HG03432 (cell line): ENCODE data around the gene GMDS.

Experiments used
- ATAC-seq: cut with Tn5 transposase; IDR thresholded peaks from one replicate; pipeline ENCODE4 v1.9.1; 2021; ENCODE audit warnings: mild to moderate bottlenecking, moderate library complexity; ENCODE audit not compliant: unreplicated experiment

The GMDS gene

GRCh38 chr6:1871724-1872315 is 373.6 kb downstream of the GMDS start:
- no peak for ATAC-seq

GRCh38 chr6:1870932-1871331 is 374.5 kb downstream of the GMDS start:
- ATAC-seq, result no peak

- ATAC-seq, result no peak
Observed at GRCh38 chr6:1870251-1870650, 375.2 kb downstream of the GMDS start.

GRCh38 chr6:1869769-1870168 is 375.6 kb downstream of the GMDS start:
- ATAC-seq, result no peak

- no peak for ATAC-seq
Observed at GRCh38 chr6:1869308-1869707, 376.1 kb downstream of the GMDS start.

- peak; percentile 79 for ATAC-seq
Observed at GRCh38 chr6:1868561-1869261, 376.7 kb downstream of the GMDS start.

GRCh38 chr6:1867197-1867596 is 378.2 kb downstream of the GMDS start:
- no peak for ATAC-seq

GRCh38 chr6:1865585-1865984 is 379.8 kb downstream of the GMDS start:
- ATAC-seq, result no peak

GRCh38 chr6:1864496-1864895 is 380.9 kb downstream of the GMDS start:
- no peak for ATAC-seq

GRCh38 chr6:1862411-1862810 is 383.0 kb downstream of the GMDS start:
- no peak for ATAC-seq

- no peak for ATAC-seq
Observed at GRCh38 chr6:1860756-1861348, 384.6 kb downstream of the GMDS start.

GRCh38 chr6:1858859-1859258 is 386.5 kb downstream of the GMDS start:
- ATAC-seq, result no peak

GRCh38 chr6:1858196-1858595 is 387.2 kb downstream of the GMDS start:
- no peak for ATAC-seq

GRCh38 chr6:1856381-1856780 is 389.0 kb downstream of the GMDS start:
- peak; percentile 78 for ATAC-seq

- no peak for ATAC-seq
Observed at GRCh38 chr6:1855890-1856289, 389.5 kb downstream of the GMDS start.

- ATAC-seq, result no peak
Observed at GRCh38 chr6:1854296-1854695, 391.1 kb downstream of the GMDS start.

- ATAC-seq, result no peak
Observed at GRCh38 chr6:1853761-1854160, 391.6 kb downstream of the GMDS start.

- ATAC-seq, result no peak
Observed at GRCh38 chr6:1851681-1852456, 393.5 kb downstream of the GMDS start.

- no peak for ATAC-seq
Observed at GRCh38 chr6:1850840-1851157, 394.6 kb downstream of the GMDS start.

- ATAC-seq, result no peak
Observed at GRCh38 chr6:1850121-1850839, 395.1 kb downstream of the GMDS start.

GRCh38 chr6:1849691-1850090 is 395.7 kb downstream of the GMDS start:
- ATAC-seq, result no peak
